Measurements from ENCODE around the gene LRRC38. TPM values are rescaled to one million over a fixed set of nuclear protein-coding genes. Genes with fewer than 3 reads are reported as not detected.

Gene LRRC38
- total and polyA plus RNA-seq, 7 donors = 2.9 to 26.8 (median 7.0) TPM

DNA sequence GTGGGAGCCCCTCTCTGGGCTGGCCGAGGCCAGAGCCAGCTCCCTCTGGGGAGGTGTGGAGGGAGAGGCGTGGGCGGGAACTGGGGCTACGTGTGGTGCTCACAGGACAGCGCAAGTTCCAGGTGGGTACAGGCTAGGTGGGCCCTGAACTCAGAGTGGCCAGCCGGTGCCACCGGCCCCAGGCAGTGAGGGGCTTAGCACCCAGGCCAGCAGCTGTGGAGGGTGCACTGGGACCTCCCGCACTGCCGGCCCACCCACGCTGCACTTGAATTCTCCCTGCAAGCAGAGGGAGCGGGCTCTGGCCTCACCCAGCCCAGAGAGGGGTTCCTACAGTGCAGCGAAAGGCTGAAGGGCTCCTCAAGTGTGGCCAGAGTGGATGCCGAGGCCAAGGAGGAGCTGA, 83.3 kb downstream of the LRRC38 start:
- H3K36me3 ChIP-seq (ENCODE audit: insufficient read depth in 1 of 2, low read depth in 1 of 2) = no peaks in the 10 kb centered on the region
- TF ChIP-seq, protein P1, sequence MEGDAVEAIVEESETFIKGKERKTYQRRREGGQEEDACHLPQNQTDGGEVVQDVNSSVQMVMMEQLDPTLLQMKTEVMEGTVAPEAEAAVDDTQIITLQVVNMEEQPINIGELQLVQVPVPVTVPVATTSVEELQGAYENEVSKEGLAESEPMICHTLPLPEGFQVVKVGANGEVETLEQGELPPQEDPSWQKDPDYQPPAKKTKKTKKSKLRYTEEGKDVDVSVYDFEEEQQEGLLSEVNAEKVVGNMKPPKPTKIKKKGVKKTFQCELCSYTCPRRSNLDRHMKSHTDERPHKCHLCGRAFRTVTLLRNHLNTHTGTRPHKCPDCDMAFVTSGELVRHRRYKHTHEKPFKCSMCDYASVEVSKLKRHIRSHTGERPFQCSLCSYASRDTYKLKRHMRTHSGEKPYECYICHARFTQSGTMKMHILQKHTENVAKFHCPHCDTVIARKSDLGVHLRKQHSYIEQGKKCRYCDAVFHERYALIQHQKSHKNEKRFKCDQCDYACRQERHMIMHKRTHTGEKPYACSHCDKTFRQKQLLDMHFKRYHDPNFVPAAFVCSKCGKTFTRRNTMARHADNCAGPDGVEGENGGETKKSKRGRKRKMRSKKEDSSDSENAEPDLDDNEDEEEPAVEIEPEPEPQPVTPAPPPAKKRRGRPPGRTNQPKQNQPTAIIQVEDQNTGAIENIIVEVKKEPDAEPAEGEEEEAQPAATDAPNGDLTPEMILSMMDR (IDR thresholded peaks at IDR 0.05) = no peak
- no peaks in the 10 kb centered on the region for H3K27me3 ChIP-seq (ENCODE audit: insufficient read depth in 3 of 3, low read length in 2 of 3)
- no peak overlapping the region for H3K27ac ChIP-seq
- no peaks in the 10 kb centered on the region for H3K9me3 ChIP-seq
- H3K4me1 ChIP-seq = peaks cover 5% of the 10 kb centered on the region
- WGBS, 3 donors = 89 to 94% (median 93%) methylated on average over 13 of the region's 13 CpGs
- DNase-seq (no peak), ATAC-seq (no peak)
- H3K4me3 ChIP-seq = no peak overlapping the region
- intact Hi-C loops (cut with DNase I) = no loop called here

Other genes with a start within 250 kb of the LRRC38 start
- not detected for gene PRAMEF8, start 228.9 kb downstream of the LRRC38 start, total RNA-seq
- gene PRAMEF8, start 228.9 kb downstream of the LRRC38 start, polyA plus RNA-seq = not detected
- not detected for gene PRAMEF33, start 210.5 kb downstream of the LRRC38 start, total RNA-seq
- not detected for gene PRAMEF33, start 210.5 kb downstream of the LRRC38 start, polyA plus RNA-seq
- not detected for gene PRAMEF15, start 198.4 kb downstream of the LRRC38 start, total RNA-seq
- gene PRAMEF15, start 198.4 kb downstream of the LRRC38 start, polyA plus RNA-seq = not detected
- not detected for gene PRAMEF14, start 166.9 kb downstream of the LRRC38 start, total RNA-seq
- gene PRAMEF14, start 166.9 kb downstream of the LRRC38 start, polyA plus RNA-seq = not detected
- not detected for gene PRAMEF19, start 142.1 kb downstream of the LRRC38 start, total RNA-seq
- not detected for gene PRAMEF19, start 142.1 kb downstream of the LRRC38 start, polyA plus RNA-seq
- gene PRAMEF17, start 124.4 kb downstream of the LRRC38 start, total RNA-seq = not detected
- gene PRAMEF17, start 124.4 kb downstream of the LRRC38 start, polyA plus RNA-seq = not detected
- gene PRAMEF20, start 103.6 kb downstream of the LRRC38 start, total RNA-seq = not detected
- not detected for gene PRAMEF20, start 103.6 kb downstream of the LRRC38 start, polyA plus RNA-seq
- 10 to 100 TPM; 22.4 to 33.8 (median 28.7) TPM for gene PDPN, start 69.8 kb upstream of the LRRC38 start, total RNA-seq
- gene PDPN, start 69.8 kb upstream of the LRRC38 start, polyA plus RNA-seq = 10 to 100 TPM; 17.2 to 38.4 (median 18.6) TPM
- gene PRDM2, start 186.2 kb upstream of the LRRC38 start, total RNA-seq = 10 to 100 TPM; 29.4 to 84.3 (median 45.5) TPM
- 10 to 100 TPM; 12.1 to 59.3 (median 24.8) TPM for gene PRDM2, start 186.2 kb upstream of the LRRC38 start, polyA plus RNA-seq

Data from psoas muscle (tissue), 8 donors.